ENCODE results near the gene DMTF1.

Gene DMTF1

DNA sequence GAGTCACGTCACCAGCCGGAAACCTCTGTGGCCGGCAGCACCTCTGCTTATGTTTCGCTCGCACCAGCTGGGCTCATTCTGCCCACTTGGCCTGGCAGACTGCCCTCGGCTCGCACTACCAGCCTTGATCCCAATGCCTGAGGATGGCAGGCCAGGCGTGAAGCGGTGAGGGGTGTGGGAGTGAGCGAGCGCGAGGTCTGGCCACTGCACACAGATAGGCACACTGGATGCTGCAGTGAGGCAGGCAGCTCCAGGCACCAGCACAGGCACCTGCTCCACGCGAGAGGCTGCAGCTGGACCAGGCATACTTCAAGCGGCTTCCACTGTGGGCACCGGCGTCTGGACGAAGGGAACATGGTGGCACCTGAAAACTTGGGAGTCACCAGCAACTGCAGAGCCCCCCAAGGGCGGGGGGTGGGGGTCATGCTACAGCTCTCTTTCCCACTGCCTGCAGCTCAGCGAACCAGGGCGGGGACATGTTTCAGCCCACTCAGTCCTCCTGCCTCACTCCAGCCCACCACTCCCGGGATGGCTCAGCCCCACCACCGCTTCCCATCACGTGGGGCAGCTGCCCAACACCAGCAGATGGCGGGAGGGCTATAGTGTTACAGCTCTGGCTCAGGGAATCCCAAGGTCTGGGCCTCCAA lies 5.4 kb upstream of the DMTF1 start:
- no peak for DNase-seq (ENCODE audit: low spot score)

DNA sequence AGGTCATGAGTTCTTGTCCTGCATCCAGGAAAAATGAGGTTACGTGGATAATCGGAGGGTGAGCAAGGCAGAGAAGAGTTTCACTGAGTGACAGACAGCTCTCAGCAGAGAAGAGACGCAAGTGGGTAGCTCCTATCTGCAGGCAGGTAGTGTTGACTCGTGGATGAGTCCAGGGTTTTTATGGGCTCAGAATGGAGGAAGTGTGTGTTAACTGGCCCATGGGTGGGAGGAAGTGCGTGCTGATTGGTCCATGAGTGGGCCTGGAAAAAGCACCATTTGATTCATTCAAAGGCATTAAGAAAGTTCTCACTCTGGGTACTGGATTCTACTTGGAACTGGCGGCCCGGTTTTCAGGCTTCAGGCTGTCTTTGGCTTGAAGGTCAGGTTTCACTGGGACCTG lies 4.8 kb upstream of the DMTF1 start:
- DNase-seq (ENCODE audit: low spot score): no peak

- peak; percentile 12 for DNase-seq (ENCODE audit: low spot score)
Observed at GRCh38 chr7:87148332-87148955, 3.8 kb upstream of the DMTF1 start.

DNA sequence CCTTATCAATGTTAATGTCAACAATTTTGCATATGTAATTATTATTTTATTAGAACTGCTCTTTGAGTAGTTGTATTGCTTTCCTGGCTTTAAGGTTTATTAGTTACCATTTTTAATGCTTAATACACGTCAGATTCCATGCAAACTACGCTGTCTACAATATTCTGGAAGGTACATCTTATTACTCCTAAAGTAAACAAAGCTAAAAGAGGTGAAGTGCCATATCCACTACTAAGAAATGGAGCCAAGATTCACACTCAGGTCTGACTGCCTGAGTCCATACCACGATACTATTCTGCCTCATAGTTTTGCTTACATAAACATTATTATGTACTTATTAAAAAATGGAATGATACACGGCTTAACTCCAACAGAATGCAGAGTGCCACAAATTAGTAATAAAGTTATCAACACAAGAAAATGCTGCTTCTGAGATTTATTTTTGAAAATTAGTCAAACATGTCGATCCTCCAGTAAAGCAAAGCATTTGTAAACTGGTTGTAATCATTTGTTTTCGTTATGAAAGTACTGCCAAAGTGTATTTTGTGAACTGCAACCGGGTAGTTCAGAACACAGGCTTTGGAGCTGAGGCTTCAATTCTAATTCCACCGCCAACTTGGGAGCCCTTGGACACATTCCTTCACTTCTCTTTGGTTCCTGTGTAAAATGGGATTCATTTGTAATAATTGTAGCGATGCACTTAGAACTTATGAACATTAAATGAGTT lies 1.1 kb upstream of the DMTF1 start:
- DNase-seq (ENCODE audit: low spot score): no peak

DNA sequence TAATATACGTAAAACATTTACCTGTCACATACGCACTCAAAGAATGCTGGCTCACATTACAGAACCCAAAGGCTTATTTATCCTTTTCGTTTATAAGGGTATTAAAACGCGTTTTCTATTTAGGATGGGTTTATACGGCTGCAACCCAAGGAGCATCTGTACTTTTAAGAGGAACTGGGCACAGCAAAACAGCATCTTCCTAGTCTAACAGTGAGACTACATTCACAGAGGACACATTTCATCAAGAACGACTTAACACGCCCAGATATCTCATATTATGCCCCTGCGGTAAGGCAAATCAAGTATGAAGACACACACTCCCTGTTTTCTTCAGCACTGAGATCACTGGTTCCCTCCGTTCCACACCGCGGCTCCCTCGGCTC lies 533 bp upstream of the DMTF1 start:
- DNase-seq (ENCODE audit: low spot score): no peak

GRCh38 chr7:87152897-87153641 lies 816 bp downstream of the DMTF1 start:
- DNase-seq (ENCODE audit: low spot score): peak; percentile 30

DNA sequence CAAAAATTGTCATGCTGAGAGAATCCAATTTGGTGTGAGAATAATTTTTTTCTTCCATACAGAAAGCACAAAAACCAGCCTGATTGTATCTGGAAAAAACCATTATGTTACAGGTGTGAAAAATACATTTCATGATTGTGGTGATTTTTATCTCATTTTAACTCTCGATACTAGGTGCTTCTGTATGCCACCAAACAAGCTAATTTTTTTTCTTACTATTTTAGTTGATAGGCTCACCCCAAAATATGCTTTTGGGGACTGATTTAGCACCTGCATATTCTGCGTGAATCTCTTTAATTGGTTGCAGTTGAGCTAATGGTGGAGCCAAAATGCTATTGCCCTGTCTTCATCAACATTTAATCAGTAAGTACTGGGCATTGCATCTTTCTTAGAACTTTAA lies 1.9 kb downstream of the DMTF1 start:
- DNase-seq (ENCODE audit: low spot score): no peak

DNA sequence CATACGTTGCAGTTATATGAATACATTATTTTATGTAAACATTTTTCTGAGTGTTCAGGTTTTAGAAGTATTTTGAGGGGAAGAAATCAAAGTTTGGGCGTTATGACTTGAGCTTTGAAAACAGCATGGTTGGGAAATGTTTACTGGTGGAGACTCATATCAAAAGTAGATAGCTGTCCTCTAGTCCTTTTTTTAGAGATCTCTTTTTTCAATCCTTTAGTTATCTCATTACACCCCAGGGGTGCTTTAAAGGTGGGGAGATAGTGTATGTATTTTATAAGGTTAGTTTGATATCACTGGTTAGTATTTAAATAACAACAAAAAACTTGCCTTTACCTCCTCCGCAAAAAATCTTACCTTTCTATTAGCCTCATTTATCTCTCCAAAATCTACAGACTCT lies 2.3 kb downstream of the DMTF1 start:
- DNase-seq (ENCODE audit: low spot score): no peak

GRCh38 chr7:87155788-87156187 lies 3.5 kb downstream of the DMTF1 start:
- DNase-seq (ENCODE audit: low spot score): peak; percentile 7

DNA sequence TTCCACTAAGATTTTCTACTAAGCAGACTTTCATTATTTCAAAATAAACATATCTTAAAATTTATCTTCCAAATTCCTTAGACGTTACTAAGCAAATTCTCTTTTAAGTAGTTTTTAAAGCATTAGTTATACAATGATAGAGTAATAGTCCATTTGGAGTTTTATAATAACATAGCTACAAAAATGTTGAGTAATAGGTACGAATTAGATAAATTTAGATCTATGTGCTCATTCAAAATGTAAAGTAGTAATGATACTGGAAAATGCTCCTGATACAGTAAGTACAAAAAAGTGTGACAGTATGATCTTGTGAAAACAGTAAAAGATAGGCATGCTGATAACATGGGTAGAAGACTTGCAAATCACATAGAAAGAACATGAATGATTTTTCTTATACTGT lies 4.5 kb downstream of the DMTF1 start:
- no peak for DNase-seq (ENCODE audit: low spot score)

DNA sequence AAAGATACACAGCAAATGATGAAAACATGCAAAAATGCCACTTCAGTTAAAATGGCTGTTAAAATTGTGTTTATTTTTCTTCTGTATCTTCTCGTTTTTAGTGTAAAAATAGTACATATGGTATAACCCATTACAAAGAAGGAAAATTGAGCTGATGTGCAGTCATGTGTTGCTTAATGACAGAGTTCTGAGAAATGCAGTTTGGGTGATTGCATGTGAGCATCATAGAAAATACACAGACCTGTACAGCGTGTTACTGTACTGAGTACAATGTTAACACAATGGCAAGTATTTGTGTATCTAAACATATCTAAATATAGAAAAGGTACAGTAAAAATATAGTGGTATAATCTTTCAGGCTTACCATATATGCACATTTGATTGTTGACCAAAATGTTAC lies 7.3 kb downstream of the DMTF1 start:
- DNase-seq (ENCODE audit: low spot score): no peak

- no peak for DNase-seq (ENCODE audit: low spot score)
Observed at GRCh38 chr7:87164433-87164832, 12.2 kb downstream of the DMTF1 start.

DNA sequence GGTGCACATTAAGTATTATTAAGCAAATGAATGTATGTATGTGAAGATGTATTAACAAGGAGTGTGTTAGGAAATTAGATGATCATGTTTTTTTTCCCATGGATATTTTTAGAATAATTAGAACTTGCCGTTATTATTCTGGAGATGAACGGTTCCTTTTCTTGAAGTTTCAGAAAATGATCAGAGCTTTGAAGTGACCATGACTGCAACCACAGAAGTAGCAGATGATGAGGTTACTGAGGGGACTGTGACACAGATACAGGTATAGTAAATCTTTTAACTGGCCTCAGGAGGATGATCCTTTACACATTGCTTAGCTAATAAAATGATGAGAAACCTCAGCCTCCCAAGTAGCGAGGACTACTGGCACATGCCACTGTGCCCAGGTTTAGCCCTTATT lies 18.6 kb downstream of the DMTF1 start:
- DNase-seq (ENCODE audit: low spot score): no peak

GRCh38 chr7:87171282-87171934 lies 19.2 kb downstream of the DMTF1 start:
- DNase-seq (ENCODE audit: low spot score): no peak

GRCh38 chr7:87173471-87173870 lies 21.2 kb downstream of the DMTF1 start:
- no peak for DNase-seq (ENCODE audit: low spot score)

DNA sequence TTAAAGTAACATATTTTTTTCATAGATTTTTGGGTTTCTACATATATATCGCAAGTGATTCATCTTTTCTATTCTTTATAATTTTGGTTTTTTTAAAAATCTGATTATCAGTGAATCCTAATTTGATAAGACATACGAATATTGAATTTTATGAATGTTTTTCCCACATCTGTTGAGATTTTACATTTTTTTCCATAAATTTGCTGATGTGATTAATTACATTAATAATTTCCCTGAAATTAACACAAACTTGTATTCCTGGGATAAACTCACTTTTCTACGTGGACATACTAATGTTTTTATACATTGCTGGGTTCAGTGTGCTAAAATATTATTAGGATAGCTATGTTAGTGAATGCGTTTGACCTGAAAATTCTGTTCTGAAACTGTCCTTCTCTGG lies 26.1 kb downstream of the DMTF1 start:
- no peak for DNase-seq (ENCODE audit: low spot score)

GRCh38 chr7:87179180-87179579 lies 26.9 kb downstream of the DMTF1 start:
- no peak for DNase-seq (ENCODE audit: low spot score)

DNA sequence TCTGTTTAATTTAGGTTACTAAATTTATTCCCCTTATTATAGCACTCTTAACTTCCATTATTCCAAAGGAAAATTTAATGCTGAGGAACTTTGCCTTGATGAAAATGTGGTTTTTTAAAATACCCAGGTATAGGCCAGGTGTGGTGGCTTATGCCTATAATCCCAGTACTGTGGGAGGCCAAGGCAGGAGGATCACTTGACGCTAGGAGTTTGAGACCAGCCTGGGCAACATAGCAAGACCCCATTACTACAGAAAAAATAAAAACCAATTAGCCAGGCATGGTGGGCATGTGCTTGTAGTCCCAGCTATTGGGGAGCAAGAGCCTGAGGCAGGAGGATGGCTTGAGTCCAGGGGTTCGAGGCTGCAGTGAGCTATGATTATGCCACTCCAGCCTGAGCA lies 34.9 kb downstream of the DMTF1 start:
- no peak for DNase-seq (ENCODE audit: low spot score)

- DNase-seq (ENCODE audit: low spot score): no peak
Observed at GRCh38 chr7:87188930-87189329, 36.7 kb downstream of the DMTF1 start.

DNA sequence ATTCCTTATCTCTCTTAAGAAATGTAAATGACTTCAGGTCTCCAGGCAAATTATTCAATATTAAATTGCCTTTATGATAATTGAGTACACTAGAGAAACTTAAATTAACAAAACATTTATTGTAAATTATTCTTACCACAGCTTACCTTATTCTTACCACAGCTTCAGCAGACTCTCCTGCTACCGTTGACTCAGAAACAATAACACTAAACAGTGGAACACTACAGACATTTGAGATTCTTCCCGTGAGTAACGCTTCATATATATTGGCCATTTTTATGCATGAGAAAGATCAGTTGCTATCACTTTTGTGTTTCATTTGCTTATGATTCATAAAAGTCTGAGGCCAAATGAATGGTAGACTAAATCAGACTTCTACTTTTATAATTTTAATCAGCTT lies 38.5 kb downstream of the DMTF1 start:
- no peak for DNase-seq (ENCODE audit: low spot score)

GRCh38 chr7:87192784-87193487 lies 40.7 kb downstream of the DMTF1 start:
- no peak for DNase-seq (ENCODE audit: low spot score)

DNA sequence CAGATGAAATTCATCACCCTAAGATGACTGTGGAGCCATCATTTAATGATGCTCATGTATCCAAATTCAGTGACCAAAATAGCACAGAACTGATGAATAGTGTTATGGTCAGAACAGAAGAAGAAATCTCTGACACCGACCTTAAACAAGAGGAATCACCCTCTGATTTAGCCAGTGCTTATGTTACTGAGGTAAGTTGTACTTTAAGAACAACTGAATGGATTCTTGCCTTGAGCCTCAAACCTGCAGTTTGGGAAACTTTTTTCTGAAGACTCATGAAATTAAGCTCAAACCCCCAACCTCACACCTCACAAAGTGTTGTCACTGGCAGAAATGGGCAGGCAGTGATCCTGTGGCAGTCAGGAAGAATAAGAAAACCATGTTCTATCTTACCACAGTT lies 41.7 kb downstream of the DMTF1 start:
- DNase-seq (ENCODE audit: low spot score): no peak
